Activated CD8-positive, alpha-beta memory T cell treated with anti-CD3 and anti-CD28 coated beads, Interleukin-2, amount 10 ng/mL, durations not matched to agents 7 days and 5 days (primary cell): ENCODE data around the gene ZDHHC5. TPM values are rescaled to one million over a fixed set of nuclear protein-coding genes. Genes with fewer than 3 reads are reported as not detected.
A peak's percentile ranks its signal among the peaks of the same experiment; 100 is the strongest.
"Not testable (repeated sequence)": the region's sequence is repeated elsewhere in the genome, so short reads cannot be mapped to it uniquely, and the experiment has no call there.

Experiments used
- ATAC-seq: fragments of 150-1000 bp; cut with Tn5 transposase; one replicate; pipeline ENCODE4 v1.10.0; 2021; ENCODE audit warnings: moderate library complexity
- CTCF ChIA-PET: fragments of 350-600 bp; sonication (Branson Sonifier 250); formaldehyde crosslinking; loops from one replicate; lab custom pipeline; 2021; ENCODE audit warnings: antibody characterized with exemption; lab: Charles Lee
- DNase-seq: peaks from one replicate; pipeline ENCODE4 v3.0.0-alpha.2; 2020
- H3K27ac Mint-ChIP-seq: one replicate; pipeline ENCODE4 v1.8.0; 2021; ENCODE audit warnings: mild to moderate bottlenecking, mixed read lengths
- H3K27me3 Mint-ChIP-seq: one replicate; pipeline ENCODE4 v1.8.0; 2021; ENCODE audit warnings: mixed read lengths
- H3K36me3 Mint-ChIP-seq: one replicate; pipeline ENCODE4 v1.8.0; 2021; ENCODE audit warnings: mild to moderate bottlenecking, mixed read lengths
- H3K4me1 Mint-ChIP-seq: one replicate; pipeline ENCODE4 v1.8.0; 2021; ENCODE audit warnings: mixed read lengths
- H3K4me3 Mint-ChIP-seq: one replicate; pipeline ENCODE4 v1.8.0; 2021; ENCODE audit warnings: mild to moderate bottlenecking, moderate library complexity, mixed read lengths
- H3K9me3 Mint-ChIP-seq: one replicate; pipeline ENCODE4 v1.8.0; 2022; ENCODE audit warnings: low read depth, mixed read lengths
- total RNA-seq, 2 experiments: library from RNA; stranded (reverse); gene quantifications; one replicate each; pipeline ENCODE4 v1.2.3, GENCODE V29; 2021

Gene ZDHHC5
- total RNA-seq, 2 experiments from 2014 or later = 74.5 to 75.9 TPM

DNA sequence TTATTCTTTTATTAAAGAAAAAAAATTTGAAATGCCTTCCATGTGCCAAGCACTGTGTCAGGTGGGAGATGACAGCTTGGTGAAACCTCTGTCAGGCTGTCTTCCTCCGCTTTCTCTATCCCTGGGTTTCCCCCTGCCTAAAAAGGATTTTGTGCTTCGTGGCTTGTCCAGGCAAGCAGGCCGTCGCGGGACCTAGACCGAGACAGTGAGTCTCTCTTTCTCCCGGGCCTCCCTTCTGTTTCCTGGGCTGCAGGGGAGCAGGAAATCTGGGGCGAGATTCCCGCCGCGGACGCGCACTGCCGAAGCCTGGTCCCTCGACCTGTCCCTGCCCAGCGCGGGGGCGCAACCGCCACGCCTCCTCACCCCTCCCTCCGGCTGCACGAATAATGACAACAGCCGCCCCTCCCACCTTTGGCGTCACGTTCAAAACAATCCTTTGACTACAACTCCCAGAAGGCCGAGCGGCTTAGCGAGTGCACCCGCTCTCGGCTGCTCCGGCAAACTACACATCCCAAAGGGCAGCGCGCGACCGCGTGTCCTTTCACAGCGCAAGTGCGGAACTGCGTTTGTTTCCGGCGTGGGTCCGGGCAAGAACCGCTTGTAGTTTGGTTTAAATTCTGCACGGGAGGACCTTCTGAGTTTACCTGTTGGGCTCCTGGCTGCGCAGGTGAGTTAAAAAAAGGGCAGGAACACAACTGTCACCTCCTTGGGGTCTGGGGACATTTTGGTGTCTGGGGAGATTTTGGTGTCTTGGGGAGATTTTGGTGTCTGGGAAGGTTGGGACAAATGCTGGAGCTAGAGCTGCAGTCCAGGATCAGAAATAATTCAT, 10.5 kb upstream of the ZDHHC5 start, which contains the start of gene CLP1:
CLP1 (plus strand) TSS at position 569 of the 829 bp plus-strand sequence. CDS start 1,715 bp downstream, outside the sequence.
- peaks cover 44% of the 10 kb centered on the region for H3K4me1 Mint-ChIP-seq
- CTCF ChIA-PET = interaction anchor here (0.7 to 3.4 kb wide), 8 partner anchors 10 to 198 kb away, joined by 3 to 17 read pairs (median 4); no protein-coding TSS in a partner anchor
- DNase-seq (peak; percentile 99), ATAC-seq (peak; percentile 98)
- peak within 1 kb of the TSS; percentile 93 for H3K27ac Mint-ChIP-seq
- H3K4me3 Mint-ChIP-seq = peak within 1 kb of the TSS; percentile 94
- peaks cover 20% of the 10 kb centered on the region for H3K36me3 Mint-ChIP-seq
- H3K9me3 Mint-ChIP-seq = no peaks in the 10 kb centered on the region
- no peaks in the 10 kb centered on the region for H3K27me3 Mint-ChIP-seq

DNA sequence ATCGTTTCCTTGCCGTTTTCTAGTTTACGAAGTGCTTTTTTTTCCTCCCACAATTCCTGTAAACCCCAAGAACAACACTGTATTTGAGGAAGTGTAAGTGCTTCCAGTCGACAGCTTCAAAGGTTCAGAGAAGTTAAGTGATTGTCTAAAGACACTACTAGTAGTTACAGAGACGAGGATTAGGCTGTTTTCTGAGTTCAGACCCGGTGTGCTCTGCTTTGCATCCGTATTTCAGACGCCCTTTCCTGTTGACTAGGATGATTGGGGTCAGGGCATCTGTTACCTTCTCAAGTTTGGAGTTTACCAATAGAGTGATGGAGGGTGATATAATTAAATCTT, 9.9 kb upstream of the ZDHHC5 start:
- Mint-ChIP-seq H3K4me1 (peaks cover 39% of the 10 kb centered on the region), H3K27me3 (no peaks in the 10 kb centered on the region), H3K36me3 (peaks cover 20% of the 10 kb centered on the region), H3K27ac (peak overlapping the region; percentile 93), H3K4me3 (peak overlapping the region; percentile 94), H3K9me3 (no peaks in the 10 kb centered on the region)
- ATAC-seq = no peak
- CTCF ChIA-PET = interaction anchor here (0.7 to 3.4 kb wide), 4 partner anchors 11 to 199 kb away, joined by 3 to 17 read pairs (median 4); no protein-coding TSS in a partner anchor
- no peak for DNase-seq

DNA sequence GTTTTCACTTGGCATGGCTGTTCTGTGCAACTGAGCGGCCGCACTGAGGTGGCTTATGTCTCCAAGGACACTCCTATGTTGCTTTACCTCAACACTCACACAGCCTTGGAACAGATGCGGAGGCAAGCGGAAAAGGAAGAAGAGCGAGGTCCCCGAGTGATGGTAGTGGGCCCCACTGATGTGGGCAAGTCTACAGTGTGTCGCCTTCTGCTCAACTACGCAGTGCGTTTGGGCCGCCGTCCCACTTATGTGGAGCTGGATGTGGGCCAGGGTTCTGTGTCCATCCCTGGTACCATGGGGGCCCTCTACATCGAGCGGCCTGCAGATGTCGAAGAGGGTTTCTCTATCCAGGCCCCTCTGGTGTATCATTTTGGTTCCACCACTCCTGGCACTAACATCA, 8.2 kb upstream of the ZDHHC5 start:
- Mint-ChIP-seq H3K36me3 (peaks cover 20% of the 10 kb centered on the region), H3K27ac (no peak overlapping the region), H3K9me3 (no peaks in the 10 kb centered on the region), H3K4me3 (no peak overlapping the region), H3K27me3 (no peaks in the 10 kb centered on the region), H3K4me1 (peaks cover 33% of the 10 kb centered on the region)
- DNase-seq (no peak), ATAC-seq (no peak)
- CTCF ChIA-PET = no interaction called here

DNA sequence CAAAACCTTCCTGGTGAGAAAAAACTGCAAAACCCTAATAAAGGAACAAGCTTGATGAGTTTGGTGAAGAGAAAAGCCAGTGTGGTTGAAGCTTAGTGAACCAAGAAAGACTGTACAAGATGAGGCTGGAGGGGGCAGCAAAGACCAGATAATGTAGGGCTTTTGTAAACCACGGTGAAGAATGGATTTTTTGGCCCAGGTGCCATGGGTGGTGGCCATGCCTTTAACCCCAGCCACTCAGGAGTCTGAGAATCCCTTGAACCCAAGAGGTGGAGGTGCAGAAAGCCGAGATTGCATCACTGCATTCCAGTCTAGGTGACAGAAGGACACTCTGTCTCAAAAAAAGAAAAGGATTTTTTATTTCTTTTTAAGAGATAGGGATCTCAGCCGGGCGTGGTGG, 5.0 kb upstream of the ZDHHC5 start:
- peaks cover 19% of the 10 kb centered on the region for H3K36me3 Mint-ChIP-seq
- no peak overlapping the region for H3K4me3 Mint-ChIP-seq
- peaks cover 29% of the 10 kb centered on the region for H3K4me1 Mint-ChIP-seq
- no peaks in the 10 kb centered on the region for H3K27me3 Mint-ChIP-seq
- H3K27ac Mint-ChIP-seq = no peak overlapping the region
- CTCF ChIA-PET = interaction anchor here (1.4 kb wide), 1 partner anchor 138 kb away, joined by 5 read pairs; no protein-coding TSS in a partner anchor
- DNase-seq = no peak
- no peaks in the 10 kb centered on the region for H3K9me3 Mint-ChIP-seq
- ATAC-seq = no peak

DNA sequence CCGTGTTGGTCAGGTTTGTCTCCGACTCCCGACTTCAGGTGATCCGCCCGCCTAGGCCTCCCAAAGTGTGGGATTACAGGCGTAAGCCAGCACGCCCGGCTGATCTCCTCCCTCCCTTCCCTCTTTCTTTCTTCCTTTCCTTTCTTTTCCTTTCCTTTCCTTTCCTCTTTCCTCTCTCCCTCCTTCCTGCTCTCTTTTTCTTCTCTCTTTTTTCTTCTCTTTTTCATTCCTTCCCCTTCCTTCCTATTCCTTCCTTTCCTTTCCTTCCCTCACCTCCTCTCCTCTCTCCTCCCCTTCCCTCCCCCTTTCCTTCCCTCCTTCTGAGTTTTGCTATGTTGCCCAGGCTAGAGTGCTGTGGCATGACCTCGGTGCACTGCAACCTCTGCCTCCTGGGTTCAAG, 3.9 kb upstream of the ZDHHC5 start:
- ATAC-seq (no peak), DNase-seq (no peak)
- Mint-ChIP-seq H3K27me3 (no peaks in the 10 kb centered on the region), H3K4me1 (peaks cover 26% of the 10 kb centered on the region), H3K9me3 (no peaks in the 10 kb centered on the region), H3K27ac (no peak overlapping the region), H3K4me3 (no peak overlapping the region), H3K36me3 (peaks cover 21% of the 10 kb centered on the region)
- CTCF ChIA-PET = interaction anchor here (1.5 kb wide), 1 partner anchor 171 kb away, joined by 4 read pairs; no protein-coding TSS in a partner anchor

DNA sequence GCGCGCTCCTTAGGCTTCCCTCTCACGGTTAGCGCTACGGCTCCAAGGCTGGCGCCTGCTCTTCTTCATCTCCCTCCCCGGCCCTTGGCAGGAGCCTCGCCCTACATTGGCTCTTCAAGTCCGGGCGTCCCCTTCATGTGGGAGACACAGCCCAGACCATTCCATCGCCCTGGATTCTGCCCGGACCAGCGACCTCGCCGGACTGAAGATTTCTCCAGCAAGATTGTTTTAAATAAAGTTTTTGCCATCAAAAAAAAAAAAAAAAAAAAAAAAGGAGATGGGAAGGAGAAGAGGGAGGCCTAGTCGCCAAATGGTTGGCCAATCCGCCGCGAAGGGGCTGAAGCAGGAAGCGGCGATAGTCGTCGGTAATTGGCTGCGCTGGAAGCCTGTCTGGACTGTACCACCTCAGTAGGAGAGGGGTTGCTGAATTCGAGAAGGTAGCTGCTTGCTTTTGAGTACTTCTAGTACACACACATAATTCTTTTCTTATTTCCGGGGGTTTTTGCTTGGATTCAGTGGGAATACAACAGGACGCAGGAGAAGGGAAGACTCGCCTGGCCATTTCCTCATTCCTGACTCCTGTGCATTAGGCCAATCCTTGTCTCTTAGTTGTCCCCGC, 688 bp upstream of the ZDHHC5 start:
- H3K9me3 Mint-ChIP-seq = no peaks in the 10 kb centered on the region
- DNase-seq = peak; percentile 98
- peak overlapping the region; percentile 97 for H3K27ac Mint-ChIP-seq
- H3K36me3 Mint-ChIP-seq = peaks cover 16% of the 10 kb centered on the region
- peak overlapping the region; percentile 95 for H3K4me3 Mint-ChIP-seq
- H3K27me3 Mint-ChIP-seq = no peaks in the 10 kb centered on the region
- CTCF ChIA-PET = interaction anchor here (0.6 to 3.7 kb wide), 9 partner anchors 11 to 342 kb away, joined by 3 to 18 read pairs (median 3); partner anchors contain the start of genes TNKS1BP1 and UBE2L6
- H3K4me1 Mint-ChIP-seq = peaks cover 44% of the 10 kb centered on the region
- ATAC-seq = peak; percentile 77

DNA sequence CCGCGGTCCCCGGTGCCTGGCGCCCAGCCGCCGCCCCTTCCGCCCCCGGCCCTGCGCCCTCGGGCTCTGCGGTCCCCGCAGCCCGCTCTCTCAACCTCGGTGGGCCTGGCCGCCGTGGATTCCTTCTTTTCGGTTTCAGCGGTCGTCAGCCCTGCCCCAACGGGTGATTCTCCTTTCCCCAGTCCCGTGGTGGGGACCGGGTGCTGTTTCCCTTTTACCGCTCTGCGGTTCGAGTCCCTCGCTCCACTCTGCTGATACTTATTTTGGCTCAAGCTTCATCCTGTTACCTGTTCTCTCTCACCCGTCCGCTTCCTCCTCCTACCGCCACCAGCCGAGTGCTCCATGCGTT, 494 bp downstream of the ZDHHC5 start:
- DNase-seq (peak; percentile 69), ATAC-seq (peak; percentile 5)
- H3K9me3 Mint-ChIP-seq = no peaks in the 10 kb centered on the region
- CTCF ChIA-PET = interaction anchor here (0.5 to 3.7 kb wide), 4 partner anchors 8 to 133 kb away, joined by 3 to 18 read pairs (median 8); partner anchors contain the start of genes CLP1 and UBE2L6
- H3K27me3 Mint-ChIP-seq = no peaks in the 10 kb centered on the region
- peaks cover 52% of the 10 kb centered on the region for H3K4me1 Mint-ChIP-seq
- H3K36me3 Mint-ChIP-seq = peaks cover 27% of the 10 kb centered on the region
- peak overlapping the region; percentile 97 for H3K27ac Mint-ChIP-seq
- peak overlapping the region; percentile 95 for H3K4me3 Mint-ChIP-seq

DNA sequence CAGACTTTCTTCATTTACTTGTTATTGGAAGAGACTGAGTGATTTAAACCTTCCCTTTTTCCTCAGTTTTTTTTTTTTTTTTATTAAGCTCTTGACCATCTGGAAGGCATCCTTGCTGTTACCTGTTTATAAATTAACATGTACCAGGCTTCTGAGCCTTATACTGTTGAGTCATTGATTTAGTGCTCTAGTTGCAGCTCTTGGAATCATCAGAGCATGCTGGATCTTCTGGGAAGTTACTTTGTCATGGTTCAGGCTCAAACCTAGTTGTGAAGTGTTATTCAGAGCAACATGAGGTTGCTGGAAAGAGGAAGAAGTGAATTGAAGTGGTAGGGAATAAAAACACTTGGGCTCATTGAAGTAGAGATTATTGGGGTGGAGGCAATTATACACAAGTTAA, 6.3 kb downstream of the ZDHHC5 start:
- Mint-ChIP-seq H3K36me3 (peaks cover 58% of the 10 kb centered on the region), H3K27me3 (no peaks in the 10 kb centered on the region), H3K9me3 (no peaks in the 10 kb centered on the region), H3K27ac (peak overlapping the region; percentile 13), H3K4me3 (no peak overlapping the region), H3K4me1 (peaks cover 75% of the 10 kb centered on the region)
- CTCF ChIA-PET = no interaction called here
- no peak for DNase-seq
- ATAC-seq = no peak

DNA sequence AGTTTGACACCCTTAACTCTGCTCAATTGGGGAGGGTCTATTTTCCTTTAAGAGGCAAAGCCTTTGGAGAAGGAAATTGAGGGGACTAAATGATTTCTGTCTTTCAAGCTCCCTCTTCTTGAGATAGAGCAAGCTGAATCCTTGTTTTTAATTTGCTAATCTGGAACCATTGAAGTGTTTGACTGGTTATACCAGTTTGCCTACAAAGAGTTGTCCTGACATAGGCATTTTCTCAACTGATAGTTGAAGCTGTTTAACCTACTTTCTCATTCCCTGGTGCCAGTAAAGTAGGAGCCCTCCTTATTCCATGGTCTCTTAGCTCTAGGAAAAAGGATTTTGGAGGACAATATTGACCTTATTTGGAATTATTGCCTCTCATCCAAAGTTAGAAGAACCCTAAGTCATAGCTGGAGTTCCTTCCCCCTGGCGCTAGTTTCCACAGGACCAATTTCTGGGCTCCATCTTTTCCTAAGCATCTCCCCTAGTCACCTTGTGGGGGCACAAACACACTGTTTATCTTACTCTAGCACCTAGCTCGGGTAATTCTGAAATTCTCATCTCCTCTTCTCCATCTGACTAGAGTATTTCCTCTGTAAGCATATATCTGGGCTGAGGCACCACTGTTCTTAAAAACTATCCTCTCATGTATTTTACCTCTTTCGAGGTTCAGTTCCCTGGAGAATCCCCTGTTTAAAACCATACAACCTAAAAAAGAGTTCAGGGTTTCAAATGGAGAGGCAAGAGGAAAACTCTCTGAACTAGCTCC, 7.4 kb downstream of the ZDHHC5 start:
- CTCF ChIA-PET = interaction anchor here (1.1 kb wide), 1 partner anchor 36 kb away, joined by 5 read pairs; the partner anchor contains the start of genes MED19 and TMX2
- no peak for DNase-seq
- Mint-ChIP-seq H3K4me1 (peaks cover 75% of the 10 kb centered on the region), H3K27ac (peak overlapping the region; percentile 26), H3K9me3 (no peaks in the 10 kb centered on the region), H3K4me3 (no peak overlapping the region), H3K36me3 (peaks cover 62% of the 10 kb centered on the region), H3K27me3 (no peaks in the 10 kb centered on the region)
- ATAC-seq = no peak

DNA sequence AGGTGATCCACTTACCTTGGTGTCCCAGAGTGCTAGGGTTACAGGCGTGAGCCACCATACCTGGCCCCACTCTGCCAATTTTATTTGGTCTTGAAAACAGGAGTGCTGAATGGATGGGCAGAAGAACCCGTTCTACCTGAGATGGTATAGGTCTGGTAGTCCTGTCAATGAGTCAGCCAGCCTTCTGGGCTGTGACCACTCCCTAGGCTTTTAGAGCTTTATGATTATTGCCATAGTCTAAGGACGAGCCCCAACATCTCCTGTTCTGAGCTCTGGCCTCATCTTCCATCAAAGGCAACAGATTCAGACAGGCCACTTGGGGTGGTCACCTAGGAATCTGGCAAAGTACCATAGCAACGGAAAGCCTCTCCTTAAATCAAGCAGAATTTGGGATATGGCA, 11.5 kb downstream of the ZDHHC5 start:
- H3K36me3 Mint-ChIP-seq = peaks cover 53% of the 10 kb centered on the region
- H3K9me3 Mint-ChIP-seq = no peaks in the 10 kb centered on the region
- ATAC-seq (no peak), DNase-seq (no peak)
- no peak overlapping the region for H3K4me3 Mint-ChIP-seq
- H3K27me3 Mint-ChIP-seq = no peaks in the 10 kb centered on the region
- CTCF ChIA-PET = no interaction called here
- H3K27ac Mint-ChIP-seq = no peak overlapping the region
- H3K4me1 Mint-ChIP-seq = peaks cover 61% of the 10 kb centered on the region

DNA sequence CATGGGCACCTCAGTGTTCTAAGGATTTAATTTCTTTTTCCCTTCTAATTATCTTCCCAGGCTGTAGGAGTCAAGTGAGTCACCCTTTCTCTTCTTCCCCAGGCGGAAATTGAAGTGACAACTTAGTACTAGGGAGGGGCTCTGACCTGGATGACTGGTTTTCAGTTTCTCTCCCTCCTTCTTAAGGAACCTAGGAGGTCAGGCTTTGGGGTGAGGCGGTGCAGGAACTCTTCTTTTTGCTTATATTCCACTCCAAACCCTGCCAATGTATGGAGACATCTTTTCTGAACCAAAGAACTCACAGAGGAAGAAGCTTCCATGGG, 12.6 kb downstream of the ZDHHC5 start:
- peak overlapping the region; percentile 80 for H3K27ac Mint-ChIP-seq
- CTCF ChIA-PET = interaction anchor here (1.5 kb wide), 1 partner anchor 32 kb away, joined by 3 read pairs; the partner anchor contains the start of genes MED19 and TMX2
- ATAC-seq (peak; percentile 65), DNase-seq (no peak)
- H3K4me1 Mint-ChIP-seq = peaks cover 51% of the 10 kb centered on the region
- peaks cover 57% of the 10 kb centered on the region for H3K36me3 Mint-ChIP-seq
- H3K27me3 Mint-ChIP-seq = no peaks in the 10 kb centered on the region
- H3K9me3 Mint-ChIP-seq = no peaks in the 10 kb centered on the region
- H3K4me3 Mint-ChIP-seq = no peak overlapping the region

DNA sequence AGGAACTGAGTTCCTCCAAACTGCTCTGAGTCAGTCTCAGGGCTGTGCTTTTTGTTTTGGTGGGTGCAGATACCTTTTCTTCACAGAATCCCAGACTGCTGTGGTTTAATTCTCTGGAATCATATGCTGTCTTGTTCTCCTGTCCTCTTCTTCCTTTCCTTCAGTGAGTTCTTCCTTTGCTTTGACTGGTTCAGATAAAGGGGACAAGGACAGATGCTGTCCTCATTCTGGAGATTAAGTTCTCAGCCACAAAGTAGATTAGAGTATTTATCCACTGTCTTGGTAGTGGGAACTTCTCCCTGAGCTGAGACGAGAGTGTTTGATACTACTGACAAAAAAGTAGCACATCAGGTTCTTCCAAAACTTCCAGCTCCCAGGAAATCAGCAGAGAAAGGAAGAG, 13.3 kb downstream of the ZDHHC5 start:
- Mint-ChIP-seq H3K27me3 (no peaks in the 10 kb centered on the region), H3K9me3 (no peaks in the 10 kb centered on the region), H3K27ac (peak overlapping the region; percentile 21), H3K4me3 (no peak overlapping the region), H3K36me3 (peaks cover 50% of the 10 kb centered on the region), H3K4me1 (peaks cover 44% of the 10 kb centered on the region)
- no peak for ATAC-seq
- no peak for DNase-seq
- CTCF ChIA-PET = interaction anchor here (1.5 kb wide), 1 partner anchor 31 kb away, joined by 3 read pairs; the partner anchor contains the start of genes MED19 and TMX2

DNA sequence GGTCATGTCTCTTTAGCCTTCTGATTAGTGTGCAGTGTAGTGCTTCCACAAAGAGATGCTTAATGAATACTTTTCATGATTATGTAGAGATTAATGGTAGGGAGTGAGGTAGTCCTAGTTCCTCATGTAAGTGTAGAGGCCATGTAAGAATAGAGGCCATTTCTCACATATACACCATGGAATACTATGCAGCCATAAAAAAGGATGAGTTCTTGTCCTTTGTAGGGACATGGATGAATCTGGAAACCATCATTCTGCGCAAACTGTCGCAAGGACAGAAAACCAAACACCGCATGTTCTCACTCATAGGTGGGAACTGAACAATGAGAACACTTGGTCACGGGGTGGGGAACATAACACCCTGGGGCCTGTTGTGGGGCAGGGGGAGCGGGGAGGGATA, 22.6 kb downstream of the ZDHHC5 start:
- CTCF ChIA-PET = interaction anchor here (0.6 kb wide), 1 partner anchor 21 kb away, joined by 3 read pairs; no protein-coding TSS in a partner anchor
- H3K4me3 Mint-ChIP-seq, H3K9me3 Mint-ChIP-seq, H3K27ac Mint-ChIP-seq, H3K4me1 Mint-ChIP-seq, H3K27me3 Mint-ChIP-seq, ATAC-seq, DNase-seq: not testable (repeated sequence)
- peaks cover 45% of the 10 kb centered on the region for H3K36me3 Mint-ChIP-seq
